Skeletal muscle satellite cell (primary cell): ENCODE results near the gene RPL22L1.
"Not testable (repeated sequence)": the region's sequence is repeated elsewhere in the genome, so short reads cannot be mapped to it uniquely, and the experiment has no call there.

Source experiments
- H3K27me3 ChIP-seq: 2 replicates; pipeline ENCODE4 v1.7.0; 2013; ENCODE audit warnings: low read length; ENCODE audit not compliant: control insufficient read depth, insufficient read depth
- H3K36me3 ChIP-seq: 2 replicates; pipeline ENCODE4 v1.7.0; 2013; ENCODE audit warnings: mild to moderate bottlenecking, control low read depth, low read length; ENCODE audit not compliant: insufficient read depth
- H3K4me1 ChIP-seq: 2 replicates; pipeline ENCODE4 v1.7.0; 2013; ENCODE audit warnings: low read length; ENCODE audit not compliant: control insufficient read depth, insufficient read depth
- H3K4me2 ChIP-seq: 2 replicates; pipeline ENCODE4 v1.7.0; 2013; ENCODE audit warnings: mild to moderate bottlenecking, low read length
- H3K4me3 ChIP-seq: 2 replicates; pipeline ENCODE4 v1.7.0; 2013; ENCODE audit warnings: low read length
- H3K9ac ChIP-seq: 2 replicates; pipeline ENCODE4 v1.7.0; 2013; ENCODE audit warnings: mild to moderate bottlenecking, low read depth, low read length, moderate library complexity
- H3K9me3 ChIP-seq: replicated peaks from 2 replicates; pipeline ENCODE4 v1.7.0; 2013; ENCODE audit warnings: mild to moderate bottlenecking, control low read depth, low read length

Gene RPL22L1

DNA sequence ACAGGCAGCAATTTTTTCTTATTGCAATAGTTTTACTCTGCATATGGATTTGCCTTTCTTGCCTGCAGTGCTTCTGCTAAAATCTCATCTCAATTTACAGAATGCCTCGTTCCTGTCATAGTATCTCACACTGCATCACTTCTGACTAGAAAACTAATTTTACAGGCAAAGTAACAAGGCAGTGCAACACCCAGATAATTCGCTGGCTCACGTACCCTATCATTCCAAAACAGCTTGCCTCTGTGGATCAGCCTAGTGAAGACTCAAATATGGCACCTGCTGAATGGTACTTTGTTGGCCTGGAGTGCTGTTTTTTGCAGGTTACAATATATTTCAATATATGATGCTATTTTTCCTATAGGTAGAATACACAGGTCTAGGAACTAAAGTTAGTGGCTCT is 33.1 kb upstream of the RPL22L1 start:
- peaks cover 10% of the 10 kb centered on the region for H3K4me1 ChIP-seq
- peaks cover 4% of the 10 kb centered on the region for H3K36me3 ChIP-seq
- no peaks in the 10 kb centered on the region for H3K9me3 ChIP-seq
- H3K27me3 ChIP-seq = no peaks in the 10 kb centered on the region
- H3K4me2 ChIP-seq = no peak overlapping the region
- H3K4me3 ChIP-seq = no peak overlapping the region
- no peak overlapping the region for H3K9ac ChIP-seq

DNA sequence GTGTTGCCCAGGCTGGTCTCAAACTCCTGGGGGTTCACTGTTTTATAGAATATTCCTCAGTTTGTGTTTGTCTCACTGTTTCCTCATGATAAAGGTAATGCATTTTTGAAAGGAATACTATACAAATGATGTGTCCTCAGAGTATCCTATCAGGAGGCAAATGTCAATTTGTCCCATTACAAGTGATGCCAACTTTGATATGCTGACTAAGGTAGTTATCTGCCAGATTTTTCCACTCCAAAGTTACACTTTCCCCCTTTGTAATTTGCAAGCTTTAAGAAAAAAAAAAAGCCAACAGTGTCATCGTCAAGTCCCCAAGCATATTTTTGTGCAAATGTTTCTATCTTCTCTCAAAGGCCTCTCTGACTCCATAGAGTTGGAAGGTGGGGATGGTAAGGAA is 29.5 kb upstream of the RPL22L1 start:
- no peaks in the 10 kb centered on the region for H3K9me3 ChIP-seq
- peaks cover 6% of the 10 kb centered on the region for H3K36me3 ChIP-seq
- no peak overlapping the region for H3K9ac ChIP-seq
- H3K27me3 ChIP-seq = no peaks in the 10 kb centered on the region
- H3K4me2 ChIP-seq = no peak overlapping the region
- H3K4me1 ChIP-seq = no peaks in the 10 kb centered on the region
- no peak overlapping the region for H3K4me3 ChIP-seq

DNA sequence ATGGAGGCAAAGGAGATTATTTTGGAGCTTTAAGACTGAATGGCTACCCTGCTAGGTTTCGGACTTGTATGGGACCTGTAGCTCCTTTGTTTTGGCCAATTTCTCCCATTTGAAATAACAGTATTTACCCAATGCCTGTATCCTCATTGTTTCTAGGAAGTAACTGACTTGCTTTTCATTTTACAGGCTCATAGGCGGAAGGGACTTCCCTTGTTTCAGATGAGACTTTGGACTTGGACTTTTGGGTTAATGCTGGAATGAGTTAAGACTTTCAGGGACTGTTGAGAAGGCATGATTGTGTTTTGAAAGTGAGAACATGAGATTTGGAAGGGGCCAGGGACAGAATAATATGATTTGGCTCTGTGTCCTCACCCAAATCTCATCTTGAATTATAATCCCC is 28.0 kb upstream of the RPL22L1 start:
- H3K36me3 ChIP-seq = peaks cover 6% of the 10 kb centered on the region
- H3K4me1 ChIP-seq = no peaks in the 10 kb centered on the region
- no peaks in the 10 kb centered on the region for H3K9me3 ChIP-seq
- no peaks in the 10 kb centered on the region for H3K27me3 ChIP-seq
- no peak overlapping the region for H3K4me2 ChIP-seq
- no peak overlapping the region for H3K9ac ChIP-seq
- no peak overlapping the region for H3K4me3 ChIP-seq

DNA sequence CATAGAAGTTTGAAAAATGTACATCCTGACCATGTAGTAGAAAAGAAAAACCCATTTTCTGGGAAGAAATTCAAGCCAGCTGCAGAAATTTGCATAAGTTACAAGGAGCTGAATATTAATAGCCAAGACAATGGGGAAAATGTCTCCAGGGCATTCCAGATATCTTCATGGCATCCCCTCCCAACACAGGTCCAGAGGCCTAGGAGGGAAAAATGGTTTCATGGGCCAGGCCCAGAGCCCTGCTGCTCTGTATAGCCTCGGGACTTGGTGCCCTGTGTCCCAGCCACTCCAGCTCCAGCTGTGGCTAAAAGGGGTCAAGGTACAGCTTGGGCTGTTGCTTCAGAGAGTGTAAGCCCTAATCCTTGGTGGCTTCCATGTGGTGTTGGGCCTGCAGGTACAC is 27.2 kb upstream of the RPL22L1 start:
- H3K27me3 ChIP-seq, H3K9me3 ChIP-seq, H3K4me2 ChIP-seq, H3K4me3 ChIP-seq, H3K9ac ChIP-seq, H3K4me1 ChIP-seq: not testable (repeated sequence)
- peaks cover 11% of the 10 kb centered on the region for H3K36me3 ChIP-seq

DNA sequence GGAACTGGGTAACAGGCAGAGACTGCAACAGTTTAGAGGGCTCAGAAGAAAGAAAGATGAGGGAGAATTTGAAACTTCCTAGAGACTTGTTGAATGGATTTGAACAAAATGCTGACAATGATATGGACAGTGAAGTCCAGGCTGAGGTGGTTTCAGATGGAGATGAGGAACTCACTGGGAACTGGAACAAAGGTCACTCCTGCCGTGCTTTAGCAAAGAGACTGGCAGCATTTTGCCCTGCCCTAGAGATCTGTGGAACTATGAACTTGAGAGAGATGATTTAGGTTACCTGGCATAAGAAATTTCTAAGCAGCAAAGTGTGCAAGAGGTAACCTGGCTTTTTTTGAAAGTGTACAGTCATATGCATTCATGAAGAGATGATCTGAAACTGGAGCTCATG is 26.8 kb upstream of the RPL22L1 start:
- H3K4me3 ChIP-seq = no peak overlapping the region

DNA sequence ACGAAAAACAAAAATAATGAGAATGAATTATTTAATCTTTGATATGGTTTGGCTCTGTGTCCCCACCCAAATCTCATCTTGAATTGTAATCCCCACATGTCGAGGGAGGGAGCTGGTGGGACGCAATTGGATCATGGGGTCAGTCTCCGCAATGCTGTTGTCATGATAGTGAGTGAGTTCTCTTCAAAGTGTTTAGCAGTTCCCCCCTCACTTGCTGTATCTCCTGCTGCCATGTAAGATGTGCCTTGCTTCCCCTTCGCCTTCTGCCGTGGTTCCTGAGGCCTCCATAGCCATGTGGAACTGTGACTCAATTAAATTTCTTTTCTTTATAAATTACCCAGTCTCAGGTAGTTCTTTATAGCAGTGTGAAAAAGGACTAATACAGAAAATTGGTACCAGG is 26.3 kb upstream of the RPL22L1 start:
- not testable (repeated sequence) for H3K9me3 ChIP-seq, H3K4me1 ChIP-seq, H3K36me3 ChIP-seq, H3K27me3 ChIP-seq, H3K4me2 ChIP-seq, H3K9ac ChIP-seq, H3K4me3 ChIP-seq

More for the DNA sequence above, 26.8 kb upstream of the RPL22L1 start:
- Histone ChIP-seq H3K9me3 (no peaks in the 10 kb centered on the region), H3K4me2 (no peak overlapping the region), H3K36me3 (peaks cover 10% of the 10 kb centered on the region), H3K9ac (no peak overlapping the region), H3K4me1 (no peaks in the 10 kb centered on the region), H3K27me3 (no peaks in the 10 kb centered on the region)

DNA sequence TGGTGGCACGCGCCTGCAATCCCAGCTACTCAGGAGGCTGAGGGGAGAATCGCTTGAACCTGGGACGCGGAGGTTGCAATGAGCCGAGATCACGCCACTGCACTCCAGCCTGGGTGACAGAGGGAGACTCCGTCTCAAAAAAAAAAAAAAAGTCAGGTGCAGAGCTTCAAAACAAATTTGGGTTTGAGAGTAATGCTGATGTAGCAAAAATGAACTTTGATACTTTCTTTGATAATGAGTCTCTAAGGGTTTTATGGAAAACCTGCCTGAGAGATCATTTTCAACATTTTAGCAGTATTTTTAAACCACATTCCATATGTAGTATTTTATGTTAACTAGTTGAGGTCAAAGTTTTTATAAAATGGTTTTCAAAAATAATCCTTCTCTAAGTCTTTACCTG is 23.9 kb upstream of the RPL22L1 start:
- Histone ChIP-seq H3K9ac (no peak overlapping the region), H3K4me2 (no peak overlapping the region), H3K4me1 (no peaks in the 10 kb centered on the region), H3K36me3 (peaks cover 7% of the 10 kb centered on the region), H3K9me3 (no peaks in the 10 kb centered on the region), H3K27me3 (no peaks in the 10 kb centered on the region), H3K4me3 (no peak overlapping the region)

DNA sequence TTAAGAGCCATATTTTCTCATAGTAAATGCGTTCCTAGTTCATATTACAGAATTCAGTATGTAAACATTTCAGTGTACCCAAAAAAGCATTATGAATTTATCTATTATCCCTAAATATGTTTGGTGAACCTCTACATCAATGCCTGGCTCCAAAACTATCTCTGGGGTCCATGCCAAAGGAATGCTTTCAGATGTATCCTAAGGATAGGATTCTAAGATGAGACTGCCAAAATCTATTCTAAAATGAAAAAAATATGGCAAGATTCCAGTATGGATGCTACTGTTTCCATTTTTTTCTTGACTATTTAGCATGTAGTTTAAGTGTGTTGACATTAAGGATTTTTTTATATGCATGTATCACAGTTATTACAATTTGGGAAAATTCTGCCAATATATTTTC is 19.6 kb upstream of the RPL22L1 start:
- no peaks in the 10 kb centered on the region for H3K27me3 ChIP-seq
- H3K36me3 ChIP-seq = peaks cover 5% of the 10 kb centered on the region
- H3K9ac ChIP-seq = no peak overlapping the region
- H3K4me2 ChIP-seq = no peak overlapping the region
- H3K9me3 ChIP-seq = no peaks in the 10 kb centered on the region
- no peaks in the 10 kb centered on the region for H3K4me1 ChIP-seq
- H3K4me3 ChIP-seq = no peak overlapping the region

DNA sequence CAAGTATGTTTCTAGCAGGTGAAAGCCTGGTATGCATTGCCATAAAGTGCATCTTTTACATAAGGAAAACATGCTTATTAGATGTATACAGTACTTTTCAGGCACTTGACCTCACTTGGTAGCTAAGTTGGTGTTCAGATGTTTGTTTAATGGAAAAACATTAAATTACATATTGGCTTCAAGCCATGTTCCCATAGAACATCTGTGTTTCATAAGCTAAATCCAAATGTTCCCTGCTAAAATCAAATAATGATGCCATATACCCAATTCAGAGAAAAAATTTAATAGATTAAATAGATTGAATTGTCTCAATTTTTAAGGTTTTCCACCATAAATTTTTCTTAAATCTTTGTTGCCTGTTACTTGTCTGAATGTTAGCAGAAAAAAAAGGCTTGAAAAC is 19.1 kb upstream of the RPL22L1 start:
- no peak overlapping the region for H3K4me3 ChIP-seq
- H3K27me3 ChIP-seq = no peaks in the 10 kb centered on the region
- H3K4me2 ChIP-seq = no peak overlapping the region
- H3K4me1 ChIP-seq = no peaks in the 10 kb centered on the region
- H3K36me3 ChIP-seq = peaks cover 5% of the 10 kb centered on the region
- no peaks in the 10 kb centered on the region for H3K9me3 ChIP-seq
- no peak overlapping the region for H3K9ac ChIP-seq

DNA sequence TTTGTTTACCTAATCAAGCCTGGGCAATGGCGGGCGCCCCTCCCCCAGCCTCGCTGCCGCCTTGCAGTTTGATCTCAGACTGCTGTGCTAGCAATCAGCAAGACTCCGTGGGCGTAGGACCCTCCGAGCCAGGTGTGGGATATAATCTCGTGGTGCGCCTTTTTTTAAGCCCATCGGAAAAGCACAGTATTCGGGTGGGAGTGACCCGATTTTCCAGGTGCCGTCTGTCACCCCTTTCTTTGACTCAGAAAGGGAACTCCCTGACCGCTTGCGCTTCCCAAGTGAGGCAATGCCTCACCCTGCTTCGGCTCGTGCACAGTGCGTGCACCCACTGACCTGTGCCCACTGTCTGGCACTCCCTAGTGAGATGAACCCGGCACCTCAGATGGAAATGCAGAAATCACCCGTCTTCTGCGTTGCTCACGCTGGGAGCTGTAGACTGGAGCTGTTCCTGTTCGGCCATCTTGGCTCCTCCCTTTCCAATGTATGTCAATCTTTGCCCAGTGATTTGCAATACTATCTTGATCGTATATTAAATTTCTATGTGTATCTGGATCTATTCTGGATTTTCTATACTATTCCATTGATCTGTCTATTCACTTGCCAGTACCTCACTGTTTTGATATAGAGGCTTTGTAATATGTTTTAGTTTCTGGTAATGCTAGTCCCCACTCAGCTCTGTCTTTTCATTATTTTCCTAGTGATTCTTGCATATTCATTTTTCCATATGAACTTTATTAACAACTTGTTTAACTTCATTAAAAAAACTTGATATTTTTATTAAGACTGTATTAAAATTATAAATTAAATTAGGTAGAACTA is 14.3 kb upstream of the RPL22L1 start:
- H3K4me3 ChIP-seq, H3K36me3 ChIP-seq, H3K9ac ChIP-seq, H3K27me3 ChIP-seq, H3K4me1 ChIP-seq, H3K9me3 ChIP-seq, H3K4me2 ChIP-seq: not testable (repeated sequence)

DNA sequence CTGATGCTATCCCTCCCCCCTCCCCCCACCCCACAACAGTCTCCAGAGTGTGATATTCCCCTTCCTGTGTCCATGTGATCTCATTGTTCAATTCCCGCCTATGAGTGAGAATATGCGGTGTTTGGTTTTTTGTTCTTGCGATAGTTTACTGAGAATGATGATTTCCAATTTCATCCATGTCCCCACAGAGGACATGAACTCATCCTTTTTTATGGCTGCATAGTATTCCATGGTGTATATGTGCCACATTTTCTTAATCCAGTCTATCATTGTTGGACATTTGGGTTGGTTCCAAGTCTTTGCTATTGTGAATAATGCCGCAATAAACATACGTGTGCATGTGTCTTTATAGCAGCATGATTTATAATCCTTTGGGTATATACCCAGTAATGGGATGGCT is 8.7 kb upstream of the RPL22L1 start:
- not testable (repeated sequence) for H3K4me3 ChIP-seq, H3K9ac ChIP-seq, H3K9me3 ChIP-seq, H3K4me2 ChIP-seq, H3K27me3 ChIP-seq, H3K36me3 ChIP-seq, H3K4me1 ChIP-seq

DNA sequence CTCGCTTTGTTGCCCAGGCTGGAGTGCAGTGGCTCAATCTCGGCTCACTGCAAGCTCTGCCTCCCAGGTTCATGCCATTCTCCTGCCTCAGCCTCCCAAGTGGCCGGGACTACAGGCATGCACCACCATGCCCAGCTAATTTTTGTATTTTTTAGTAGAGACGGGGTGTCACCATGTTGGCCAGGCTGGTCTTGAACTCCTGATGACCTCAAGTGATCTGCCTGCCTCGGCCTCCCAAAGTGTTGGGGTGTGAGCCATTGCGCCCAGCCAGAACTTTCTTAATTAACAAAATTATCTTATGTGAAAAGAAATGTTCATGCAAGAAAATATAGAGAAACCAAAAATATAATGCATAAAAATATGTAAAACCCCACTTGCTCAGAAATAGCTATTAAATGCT is 7.3 kb upstream of the RPL22L1 start:
- H3K4me2 ChIP-seq, H3K9me3 ChIP-seq, H3K4me3 ChIP-seq, H3K27me3 ChIP-seq, H3K4me1 ChIP-seq, H3K9ac ChIP-seq, H3K36me3 ChIP-seq: not testable (repeated sequence)
